Liver (tissue), 9 donors: ENCODE measurements around the gene DRAP1. TPM values are rescaled to one million over a fixed set of nuclear protein-coding genes. Genes with fewer than 3 reads are reported as not detected.

ENCODE experiments used
- DNase-seq: peaks from one replicate; pipeline ENCODE4 v3.0.0-alpha.2; 2017; ENCODE audit warnings: low spot score
- H3K27ac ChIP-seq, 2 donors: one replicate each; pipeline ENCODE4 v1.7.0; 2013; ENCODE audit warnings: inconsistent platforms in 2 of 2, low read length in 2 of 2, control low read depth in 1 of 2, low read depth in 1 of 2, mild to moderate bottlenecking in 1 of 2
- H3K27me3 ChIP-seq, 4 donors: one replicate each; pipeline versions ENCODE4 v1.6.1 to v1.7.0; 2013; ENCODE audit warnings: low read length in 3 of 4, inconsistent platforms in 1 of 4, mild to moderate bottlenecking in 1 of 4, moderate library complexity in 1 of 4; ENCODE audit not compliant: control insufficient read depth in 4 of 4, insufficient read depth in 4 of 4
- H3K36me3 ChIP-seq, 4 donors: one replicate each; pipeline versions ENCODE4 v1.6.1 to v1.7.0; 2013; ENCODE audit warnings: low read length in 3 of 4, mild to moderate bottlenecking in 3 of 4, low read depth in 1 of 4, moderate library complexity in 1 of 4; ENCODE audit not compliant: control insufficient read depth in 4 of 4, insufficient read depth in 3 of 4
- H3K4me1 ChIP-seq, 4 donors: one replicate each; pipeline versions ENCODE4 v1.6.1 to v1.7.0; 2013; ENCODE audit warnings: low read length in 3 of 4, mild to moderate bottlenecking in 3 of 4, moderate library complexity in 1 of 4; ENCODE audit not compliant: control insufficient read depth in 4 of 4, insufficient read depth in 4 of 4
- H3K4me3 ChIP-seq, 3 donors: one replicate each; pipeline versions ENCODE4 v1.6.1 to v1.7.0; 2013; ENCODE audit warnings: low read length in 3 of 3, control low read depth in 1 of 3, low read depth in 1 of 3, mild to moderate bottlenecking in 1 of 3
- H3K9ac ChIP-seq, 2 donors: one replicate each; pipeline ENCODE4 v1.7.0; 2013; ENCODE audit warnings: low read length in 2 of 2, mild to moderate bottlenecking in 2 of 2, moderate library complexity in 2 of 2, control low read depth in 1 of 2, low read depth in 1 of 2
- H3K9me3 ChIP-seq, 4 donors: one replicate each; pipeline versions ENCODE4 v1.6.1 to v1.7.0; 2013; ENCODE audit warnings: low read length in 3 of 4; ENCODE audit not compliant: control insufficient read depth in 4 of 4
- ATF3 ChIP-seq: IDR thresholded peaks from 2 replicates; pipeline ENCODE4 v1.6.1; 2016; ENCODE audit warnings: antibody characterized with exemption
- CTCF ChIP-seq: fragments of 150-350 bp; IDR thresholded peaks from 2 replicates; pipeline ENCODE4 v1.5.1; 2017; ENCODE audit warnings: improper control_type of control experiment, low read depth, low read length; ENCODE audit not compliant: missing input control
- EGR1 ChIP-seq, 2 donors: IDR thresholded peaks; 2 replicates each; pipeline ENCODE4 v1.6.1; 2016 to 2018; ENCODE audit warnings: antibody characterized with exemption in 2 of 2, low read depth in 2 of 2
- FOXA1 ChIP-seq: IDR thresholded peaks from 2 replicates; pipeline ENCODE4 v1.6.1; 2016; ENCODE audit warnings: antibody characterized with exemption
- FOXA2 ChIP-seq: IDR thresholded peaks from 2 replicates; pipeline ENCODE4 v1.6.1; 2016; ENCODE audit warnings: antibody characterized with exemption
- GABPA ChIP-seq, 2 donors: IDR thresholded peaks in 1 of 2; conservative IDR thresholded peaks in 1 of 2; 2 replicates each; pipeline ENCODE4 v1.6.1; 2016; ENCODE audit warnings: antibody characterized with exemption in 2 of 2, mild to moderate bottlenecking in 1 of 2, moderate library complexity in 1 of 2
- HNF4A ChIP-seq, 2 donors: conservative IDR thresholded peaks; 2 replicates each; pipeline ENCODE4 v1.6.1; 2016; ENCODE audit warnings: antibody characterized with exemption in 2 of 2, mild to moderate bottlenecking in 2 of 2
- HNF4G ChIP-seq: IDR thresholded peaks from 2 replicates; pipeline ENCODE4 v1.6.1; 2016; ENCODE audit warnings: antibody characterized with exemption
- JUND ChIP-seq, 2 donors: IDR thresholded peaks; 2 replicates each; pipeline ENCODE4 v1.6.1; 2016; ENCODE audit warnings: antibody characterized with exemption in 2 of 2
- MAX ChIP-seq: IDR thresholded peaks from 2 replicates; pipeline ENCODE4 v1.6.1; 2016; ENCODE audit warnings: antibody characterized with exemption
- NR2F2 ChIP-seq: IDR thresholded peaks from 2 replicates; pipeline ENCODE4 v1.6.1; 2016; ENCODE audit warnings: antibody characterized with exemption
- RAD21 ChIP-seq, 2 donors: IDR thresholded peaks; 2 replicates each; pipeline ENCODE4 v1.6.1; 2016; ENCODE audit warnings: antibody characterized with exemption in 2 of 2, mild to moderate bottlenecking in 2 of 2
- REST ChIP-seq: IDR thresholded peaks from 2 replicates; pipeline ENCODE4 v1.6.1; 2016; ENCODE audit warnings: antibody characterized with exemption, mild to moderate bottlenecking
- RXRA ChIP-seq, 2 donors: IDR thresholded peaks; 2 replicates each; pipeline ENCODE4 v1.6.1; 2017 to 2018; ENCODE audit warnings: antibody characterized with exemption in 2 of 2, mild to moderate bottlenecking in 1 of 2
- SP1 ChIP-seq: IDR thresholded peaks from 2 replicates; pipeline ENCODE4 v1.6.1; 2018; ENCODE audit warnings: antibody characterized with exemption, mild to moderate bottlenecking
- TAF1 ChIP-seq: conservative IDR thresholded peaks from 2 replicates; pipeline ENCODE4 v1.6.1; 2016; ENCODE audit warnings: antibody characterized with exemption, mild to moderate bottlenecking
- YY1 ChIP-seq: IDR thresholded peaks from 2 replicates; pipeline ENCODE4 v1.6.1; 2016; ENCODE audit warnings: antibody characterized with exemption, mild to moderate bottlenecking
- ZBTB33 ChIP-seq: IDR thresholded peaks from 2 replicates; pipeline ENCODE4 v1.6.1; 2016; ENCODE audit warnings: antibody characterized with exemption
- WGBS: extraction: QIAGEN DNeasy Blood & Tissue Kit; methylation state at CpG from one replicate; pipeline ENCODE4 v1.1.7; 2013; 5-methylcytosine and 5-hydroxymethylcytosine counted together
- polyA plus RNA-seq, 2 donors: library from polyadenylated mRNA; stranded (reverse) in 1 of 2; unstranded in 1 of 2; fragments of 200-250 nt in 1 of 2; fragments of >200 nt in 1 of 2; fragmentation: Nextera tagmentation in 1 of 2; extraction: Ambion mirVana in 1 of 2; gene quantifications; one replicate each; pipeline versions ENCODE4 v1.2.1 to v1.2.3, GENCODE V29; 2013 to 2015
- total RNA-seq, 2 donors: library from RNA; depleted of rRNA; stranded (reverse); fragments of >200 nt; gene quantifications; one replicate each; pipeline ENCODE4 v1.2.3, GENCODE V29; 2014
- donor health status: healthy.
- donor health status: healthy.
- donor health status: healthy.
- donor health status: healthy.
- donor health status: healthy.

The DRAP1 gene
- total and polyA plus RNA-seq, 4 donors = 18.1 to 57.3 (median 42.3) TPM

- H3K36me3 ChIP-seq = no peaks in the 10 kb centered on the region
- H3K9ac ChIP-seq = peak overlapping the region in 1 of 2 donors; percentile 56
Measured at GRCh38 chr11:65873318-65874156, 45.7 kb upstream of the DRAP1 start.

More at GRCh38 chr11:65873318-65874156, 45.7 kb upstream of the DRAP1 start:
- Histone ChIP-seq H3K27me3 (no peaks in the 10 kb centered on the region), H3K9me3 (no peaks in the 10 kb centered on the region), H3K27ac (peak overlapping the region; percentile 55 to 61), H3K4me3 (peak overlapping the region; percentile 4 to 41 (median 41)), H3K4me1 (peaks cover 0 to 20% (median 6%) of the 10 kb centered on the region in 4 donors)
- 8% methylated on average over 54 of the region's 54 CpGs for WGBS
- no peak for TF ChIP-seq JUND (IDR thresholded peaks at IDR 0.05)
- TF ChIP-seq ATF3 = no peak
- no peak for TF ChIP-seq FOXA1
- peak; percentile 86 for TF ChIP-seq SP1
- no peak for TF ChIP-seq ZBTB33
- no peak for TF ChIP-seq CTCF
- TF ChIP-seq HNF4A (conservative IDR thresholded peaks at IDR 0.05) = no peak
- TF ChIP-seq REST = peak; percentile 18
- peak; percentile 52 for TF ChIP-seq NR2F2
- TF ChIP-seq RXRA (IDR thresholded peaks at IDR 0.05) = peak; percentile 52 to 71
- TF ChIP-seq RAD21 (IDR thresholded peaks at IDR 0.05) = no peak
- TF ChIP-seq TAF1 = no peak
- peak in 1 of 2 donors; percentile 84 for TF ChIP-seq GABPA (IDR thresholded peaks at IDR 0.05 in 1 of 2, conservative IDR thresholded peaks at IDR 0.05 in 1 of 2)
- no peak for TF ChIP-seq FOXA2
- TF ChIP-seq EGR1 (IDR thresholded peaks at IDR 0.05; ENCODE audit: low read depth in 2 of 2) = peak; percentile 48 to 49
- no peak for TF ChIP-seq MAX
- peak; percentile 33 for TF ChIP-seq YY1
- no peak for TF ChIP-seq HNF4G
- peak; percentile 98 for DNase-seq
